Fibroblast of peridontal ligament (primary cell): Measurements from ENCODE around the gene CCT2.

Source experiments
- DNase-seq: peaks from one replicate; pipeline ENCODE4 v3.0.0-alpha.2; 2010; ENCODE audit errors: extremely low read depth

The CCT2 gene

DNA sequence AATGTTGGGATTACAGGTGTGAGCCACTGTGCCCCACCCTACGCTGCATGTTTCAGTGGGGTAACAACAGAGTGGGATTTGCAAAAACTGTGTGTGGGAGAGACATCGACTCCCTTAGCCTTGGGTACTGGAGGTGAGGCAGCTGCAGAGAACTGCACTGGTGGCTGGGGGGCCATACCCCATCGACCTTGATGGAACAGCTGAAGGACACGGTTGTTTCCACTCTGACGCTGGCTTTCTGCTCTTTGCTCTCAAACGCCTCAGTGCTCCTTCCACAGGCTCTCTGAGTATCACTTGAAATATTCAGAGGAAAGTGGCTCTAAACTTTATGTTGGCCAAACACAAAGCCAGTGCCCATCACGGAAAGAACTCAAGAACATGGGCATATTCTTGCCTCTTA is 56.3 kb downstream of the CCT2 start:
- DNase-seq = no peak

- no peak for DNase-seq
Measured at GRCh38 chr12:69642531-69642930, 57.3 kb downstream of the CCT2 start.

DNA sequence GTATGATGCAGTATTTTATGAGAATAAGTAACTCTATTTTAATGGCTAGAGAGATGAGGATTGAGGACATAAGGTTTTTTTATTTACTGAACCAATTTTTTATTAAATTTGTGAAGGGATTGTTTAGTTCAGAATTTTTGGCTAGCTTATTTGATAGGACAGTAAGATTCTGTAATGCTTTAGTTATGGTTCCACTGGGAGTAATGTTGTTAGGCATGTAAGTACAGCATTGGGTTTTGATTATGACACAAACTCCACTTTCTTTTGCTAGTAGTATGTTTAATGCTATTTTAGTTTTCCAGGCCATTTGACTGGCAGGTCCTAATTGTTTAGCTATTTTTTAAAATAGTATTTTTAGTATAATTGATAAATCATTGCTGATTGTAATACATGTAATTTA is 59.3 kb downstream of the CCT2 start:
- peak; percentile 62 for DNase-seq

DNA sequence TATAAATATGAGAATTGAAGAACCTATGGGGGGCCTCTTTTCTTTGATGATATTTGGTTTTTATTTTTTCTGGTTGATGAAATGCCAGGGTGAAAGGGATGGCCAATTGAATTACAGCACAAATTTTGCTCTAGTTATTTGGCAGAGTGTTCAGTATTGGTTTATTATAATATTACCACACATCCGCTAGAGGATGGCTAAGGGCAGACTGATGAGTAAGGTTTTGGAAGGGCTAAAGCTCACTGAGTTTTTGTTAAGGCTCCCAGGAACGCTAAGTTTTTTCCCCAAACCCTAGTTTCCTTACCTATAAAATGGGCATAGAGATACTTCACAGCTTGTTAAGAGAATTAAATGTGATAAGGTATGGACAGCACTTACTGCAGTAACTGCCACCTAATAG is 59.8 kb downstream of the CCT2 start:
- DNase-seq = peak; percentile 68

DNA sequence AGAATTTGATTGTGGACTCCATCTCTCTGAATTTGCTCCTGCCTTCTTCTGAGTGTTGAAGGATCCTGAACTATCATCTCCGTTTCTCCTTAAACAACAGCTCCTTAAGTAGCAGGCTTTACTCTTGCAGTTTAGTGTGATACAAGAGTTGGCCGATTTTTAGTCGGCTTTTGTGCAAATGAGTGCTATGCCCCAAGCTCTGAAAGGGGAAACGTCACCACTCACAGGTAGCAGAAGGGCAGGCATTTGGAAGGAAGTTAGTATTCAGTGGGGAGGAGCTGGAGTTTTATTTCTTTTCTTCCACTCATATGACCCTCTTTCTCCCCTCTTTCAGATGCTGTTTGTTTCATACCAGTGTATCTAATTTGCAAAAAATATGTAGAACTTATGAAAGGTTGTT is 61.9 kb downstream of the CCT2 start:
- no peak for DNase-seq

DNA sequence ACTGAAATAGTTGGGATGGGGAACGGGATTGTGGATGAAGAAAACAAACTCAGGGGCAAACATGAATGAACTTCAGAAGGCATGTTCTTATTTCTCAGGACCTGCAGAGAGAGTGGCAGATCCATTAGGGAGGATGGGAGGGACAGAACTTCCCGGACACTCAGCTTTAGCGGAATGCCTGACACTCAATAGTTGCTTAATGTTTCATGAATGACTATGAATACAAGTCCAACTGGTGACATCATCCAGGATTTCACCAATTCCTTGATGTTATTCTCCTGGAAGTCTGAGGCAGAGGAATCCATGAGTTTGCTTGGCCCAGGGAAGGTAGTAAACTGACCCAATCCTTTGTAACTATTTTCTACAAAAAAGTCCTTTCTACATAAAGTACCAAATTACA is 63.2 kb downstream of the CCT2 start:
- peak; percentile 89 for DNase-seq

DNA sequence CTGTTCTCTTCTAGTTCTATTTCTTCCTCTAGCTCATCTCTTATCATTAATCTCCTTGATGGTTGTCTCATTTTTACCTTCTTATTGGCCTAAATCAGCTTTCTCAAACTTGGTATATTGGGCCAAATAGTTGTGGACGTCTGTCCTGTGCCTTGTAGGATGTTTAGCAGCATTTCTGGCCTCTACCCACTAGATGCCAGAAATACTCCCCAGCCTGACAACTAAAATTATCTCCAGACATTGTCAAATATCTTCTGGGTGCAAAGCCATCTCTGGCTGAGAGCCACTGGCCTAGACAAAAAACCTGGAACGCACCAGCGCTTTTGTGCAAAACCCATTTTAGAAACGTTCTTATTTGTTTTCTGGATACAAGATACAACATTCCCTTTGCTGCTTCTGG is 64.3 kb downstream of the CCT2 start:
- DNase-seq = peak; percentile 9
